SK-N-MC (cell line): ENCODE data around the gene CA6.

Source experiments
- DNase-seq: peaks from one replicate; pipeline ENCODE4 v3.0.0-alpha.2; 2011; ENCODE audit warnings: low read depth, low spot score
- H3K27ac ChIP-seq: fragments of 200-600 bp; sonication (generic); 2 replicates; pipeline ENCODE4 v1.5.1; 2016; ENCODE audit warnings: mixed run types
- H3K36me3 ChIP-seq: fragments of 200-600 bp; sonication (generic); 2 replicates; pipeline ENCODE4 v1.6.1; 2017; ENCODE audit warnings: antibody characterized with exemption, low read length, mixed read lengths; ENCODE audit not compliant: insufficient read depth
- H3K4me3 ChIP-seq: fragments of 200-600 bp; sonication (generic); 2 replicates; pipeline ENCODE4 v1.5.1; 2016
- H3K9ac ChIP-seq: fragments of 200-600 bp; sonication (generic); 2 replicates; pipeline ENCODE4 v1.8.0; 2017; ENCODE audit warnings: mixed run types, mixed read lengths; ENCODE audit not compliant: insufficient read length
- H3K9me3 ChIP-seq: fragments of 200-600 bp; sonication (generic); 2 replicates; pipeline ENCODE4 v1.6.1; 2017; ENCODE audit warnings: low read depth, mild to moderate bottlenecking, antibody characterized with exemption, low read length, moderate library complexity, mixed read lengths
- EZH2 ChIP-seq: fragments of 200-600 bp; sonication (generic); IDR thresholded peaks from one replicate; pipeline ENCODE4 v1.6.1; 2017; ENCODE audit warnings: antibody characterized with exemption
- FOXP2 ChIP-seq: optimal IDR thresholded peaks from 2 replicates; pipeline ENCODE3; 2011; ENCODE audit warnings: mild to moderate bottlenecking, moderate library complexity; ENCODE audit not compliant: insufficient read depth; ENCODE audit errors: extremely low read length, control extremely low read depth
- POLR2AphosphoS5 ChIP-seq: IDR thresholded peaks from 2 replicates; pipeline ENCODE4 v1.6.1; 2012; ENCODE audit warnings: mild to moderate bottlenecking, low read depth, low read length, borderline replicate concordance

The CA6 gene

DNA sequence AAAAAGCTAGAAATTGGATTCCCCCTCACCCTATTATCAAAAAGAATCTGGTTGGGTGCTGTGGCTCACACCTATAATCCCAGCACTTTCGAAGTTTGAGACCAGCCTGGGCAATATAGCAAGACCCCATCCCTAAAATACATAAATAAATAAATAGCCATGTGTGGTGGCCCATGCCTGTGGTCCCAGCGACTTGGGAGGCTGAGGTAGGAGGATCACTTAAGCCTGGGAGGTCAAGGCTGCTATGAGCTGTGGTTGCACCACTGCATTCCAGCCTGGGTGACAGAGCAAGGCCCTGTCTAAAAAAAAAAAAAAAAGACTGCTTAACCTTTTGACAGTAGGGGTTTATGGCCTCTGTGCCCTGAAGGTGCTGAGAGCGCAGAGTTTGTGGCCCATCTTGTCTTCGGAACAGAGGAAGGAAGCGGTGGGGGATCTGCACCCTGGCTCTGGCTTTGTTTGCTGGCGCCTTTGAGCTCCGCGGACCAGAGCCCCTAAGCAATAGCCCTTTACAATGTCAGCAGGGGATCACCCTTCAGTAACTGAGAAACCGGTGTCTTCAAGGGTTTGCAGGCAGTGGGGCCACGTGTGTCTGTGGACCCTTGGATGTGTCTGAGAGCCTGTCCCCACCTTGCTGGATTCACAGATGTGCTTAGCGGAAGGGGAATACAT lies 58.5 kb downstream of the CA6 start:
- Histone ChIP-seq H3K9me3 (no peaks in the 10 kb centered on the region), H3K36me3 (no peaks in the 10 kb centered on the region), H3K27ac (no peak overlapping the region), H3K9ac (no peak overlapping the region), H3K4me3 (no peak overlapping the region)
- TF ChIP-seq POLR2AphosphoS5, result no peak
- TF ChIP-seq FOXP2, result no peak
- TF ChIP-seq EZH2, result no peak
- no peak for DNase-seq

DNA sequence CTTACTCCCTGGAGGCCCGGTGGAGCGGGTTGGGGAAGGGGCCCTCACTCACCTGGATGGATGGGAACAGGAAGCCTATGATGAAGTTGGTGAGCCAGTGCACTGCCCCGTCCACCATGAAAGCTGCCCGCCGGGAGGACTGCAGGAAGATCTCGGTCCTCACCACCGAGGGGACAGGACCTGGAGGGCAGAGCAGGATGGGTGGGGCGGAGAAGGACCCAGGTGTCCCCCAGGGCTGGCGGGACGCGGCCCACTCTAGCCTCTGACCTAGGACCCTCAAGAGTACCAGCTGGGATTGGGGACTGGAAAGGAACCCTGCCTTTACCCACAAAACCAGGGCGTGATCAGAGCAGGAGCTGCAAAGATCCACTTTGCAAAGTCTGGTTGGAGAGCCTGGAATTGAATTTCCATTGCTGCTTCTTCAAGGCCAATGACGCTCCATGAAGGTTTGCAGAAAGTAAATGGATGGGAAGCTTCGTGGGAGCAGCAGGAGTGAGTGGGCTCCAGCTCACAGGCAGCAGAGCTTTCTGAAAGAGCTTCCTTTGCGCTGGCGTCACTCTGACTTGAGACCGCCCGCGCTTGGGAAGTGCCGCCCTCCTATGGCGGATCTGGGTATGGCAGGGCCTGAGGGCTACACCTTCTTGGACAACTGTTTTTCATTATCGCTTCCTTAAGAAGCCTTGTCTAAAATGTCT lies 59.2 kb downstream of the CA6 start:
- Histone ChIP-seq H3K9me3 (no peaks in the 10 kb centered on the region), H3K4me3 (no peak overlapping the region), H3K9ac (no peak overlapping the region), H3K27ac (no peak overlapping the region), H3K36me3 (no peaks in the 10 kb centered on the region)
- TF ChIP-seq FOXP2 (no peak), POLR2AphosphoS5 (no peak), EZH2 (no peak)
- DNase-seq, result peak; percentile 45

DNA sequence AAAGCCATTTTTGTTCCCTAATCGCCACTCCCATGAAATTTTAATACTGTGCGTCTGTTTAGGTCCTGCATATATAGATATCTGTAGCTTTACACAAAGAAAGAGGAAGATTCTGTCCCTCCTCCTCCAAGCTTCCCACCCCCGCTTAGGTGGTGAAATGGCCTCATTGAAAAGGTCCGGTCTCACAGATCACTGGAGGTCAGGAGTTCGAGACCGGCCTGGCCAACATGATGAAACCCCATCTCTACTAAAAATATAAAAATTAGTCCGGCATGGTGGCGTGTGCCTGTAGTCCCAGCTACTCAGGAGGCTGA lies 59.7 kb downstream of the CA6 start:
- H3K27ac ChIP-seq, result no peak overlapping the region
- no peak for DNase-seq
- no peak overlapping the region for H3K9ac ChIP-seq
- H3K36me3 ChIP-seq, result no peaks in the 10 kb centered on the region
- no peak for TF ChIP-seq POLR2AphosphoS5
- TF ChIP-seq EZH2, result no peak
- no peak for TF ChIP-seq FOXP2
- H3K9me3 ChIP-seq, result no peaks in the 10 kb centered on the region
- H3K4me3 ChIP-seq, result no peak overlapping the region

DNA sequence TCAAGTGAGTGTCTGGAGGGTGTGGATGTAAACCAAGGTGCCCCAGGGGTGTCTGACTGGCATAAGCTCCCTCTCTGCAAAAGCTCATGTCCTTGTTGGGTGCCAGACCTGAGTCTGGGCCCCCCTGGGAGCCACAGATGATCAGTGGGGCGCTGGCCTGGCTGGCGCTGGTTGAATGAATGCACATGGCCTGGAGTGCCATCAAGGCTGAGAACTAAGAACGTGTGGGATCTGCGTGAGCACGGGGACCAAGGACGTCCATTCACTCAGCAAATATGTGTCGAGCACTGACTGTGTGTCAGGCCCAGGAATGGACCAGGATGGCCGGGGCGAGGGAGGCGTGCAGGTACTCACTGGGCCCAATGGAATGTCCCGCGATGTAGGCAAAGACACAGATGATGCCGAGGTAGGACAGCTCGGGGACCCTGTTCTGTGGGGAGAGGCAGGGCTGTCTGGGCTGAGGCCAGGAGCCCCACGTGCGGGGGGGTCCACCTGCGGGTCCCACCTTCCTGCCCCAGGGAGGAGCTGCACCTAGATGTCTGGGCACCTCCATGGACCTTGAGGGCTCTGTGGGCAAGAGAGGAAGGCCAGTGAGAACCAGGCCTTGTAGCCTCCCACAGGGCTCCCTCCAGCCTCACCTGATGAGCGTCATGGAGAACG lies 61.4 kb downstream of the CA6 start:
- Histone ChIP-seq H3K9me3 (no peaks in the 10 kb centered on the region), H3K27ac (no peak overlapping the region), H3K36me3 (no peaks in the 10 kb centered on the region), H3K9ac (no peak overlapping the region), H3K4me3 (no peak overlapping the region)
- no peak for DNase-seq
- TF ChIP-seq FOXP2 (no peak), POLR2AphosphoS5 (no peak), EZH2 (no peak)

DNA sequence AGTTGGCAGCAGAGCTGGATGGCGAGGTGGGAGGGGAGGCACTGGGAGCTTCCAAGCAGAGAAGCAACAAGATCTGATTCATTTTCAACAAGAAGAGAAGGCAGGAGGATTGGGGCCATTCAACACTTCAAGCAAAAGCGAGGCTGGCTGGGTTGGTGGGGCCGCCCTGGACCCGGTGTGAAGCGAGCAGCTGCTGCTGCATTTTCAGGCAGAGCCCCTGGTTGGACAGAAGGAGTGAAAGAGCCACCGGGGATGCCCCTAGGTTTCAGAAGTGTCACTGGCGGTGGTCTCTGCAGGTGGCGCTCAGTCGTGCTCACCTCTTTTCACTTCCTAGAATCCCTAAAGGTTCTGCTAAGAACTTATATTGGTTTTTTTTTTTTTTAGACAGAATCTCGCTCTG lies 62.6 kb downstream of the CA6 start:
- DNase-seq, result no peak
- Histone ChIP-seq H3K36me3 (no peaks in the 10 kb centered on the region), H3K27ac (no peak overlapping the region), H3K9ac (no peak overlapping the region), H3K4me3 (no peak overlapping the region), H3K9me3 (no peaks in the 10 kb centered on the region)
- no peak for TF ChIP-seq FOXP2
- TF ChIP-seq EZH2, result no peak
- no peak for TF ChIP-seq POLR2AphosphoS5

DNA sequence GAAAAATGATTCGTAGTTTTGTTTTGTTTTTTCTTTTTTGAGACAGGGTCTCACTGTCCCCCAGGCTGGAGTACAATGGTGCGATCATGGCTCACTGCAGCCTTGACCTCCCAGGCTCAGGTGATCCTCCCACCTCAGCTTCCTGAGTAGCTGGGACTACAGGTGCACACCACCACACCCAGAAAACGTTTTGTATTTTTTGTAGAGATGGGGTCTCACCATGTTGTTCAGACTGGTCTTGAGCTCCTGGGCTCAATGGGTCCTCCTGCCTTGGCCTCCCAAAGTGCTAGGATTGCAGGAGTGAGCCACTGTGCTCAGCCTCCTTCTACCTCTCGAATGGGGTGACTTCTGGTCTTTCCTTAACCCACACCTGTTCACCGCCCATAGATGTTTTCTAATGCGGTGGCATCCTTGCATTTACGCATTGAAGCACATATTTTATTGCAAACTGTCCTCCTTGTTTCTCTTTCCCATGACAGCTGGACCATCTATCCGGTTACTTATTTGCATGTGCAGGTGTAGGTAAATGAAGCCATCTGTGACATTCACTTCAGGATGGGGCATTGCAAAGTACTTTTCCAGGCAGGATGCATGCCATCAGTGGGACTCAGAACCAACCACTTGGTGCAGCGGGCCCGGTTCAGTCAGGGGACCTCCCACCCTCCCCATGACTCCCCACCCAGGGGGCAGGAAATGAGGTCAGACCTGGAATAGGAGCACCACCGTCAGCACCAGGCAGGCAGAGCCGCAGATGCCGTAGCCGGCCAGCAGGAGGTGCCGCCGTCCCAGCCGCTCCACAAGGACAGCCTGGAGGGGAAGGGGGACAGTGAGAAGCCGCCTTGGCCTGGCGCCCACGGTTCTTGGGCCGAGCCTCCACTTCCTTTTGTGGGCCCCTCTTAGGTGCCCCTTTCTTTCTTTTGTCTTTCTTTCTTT lies 64.0 kb downstream of the CA6 start:
- Histone ChIP-seq H3K4me3 (no peak overlapping the region), H3K9ac (no peak overlapping the region), H3K27ac (no peak overlapping the region), H3K9me3 (no peaks in the 10 kb centered on the region), H3K36me3 (no peaks in the 10 kb centered on the region)
- no peak for TF ChIP-seq FOXP2
- TF ChIP-seq POLR2AphosphoS5, result no peak
- no peak for TF ChIP-seq EZH2
- no peak for DNase-seq

DNA sequence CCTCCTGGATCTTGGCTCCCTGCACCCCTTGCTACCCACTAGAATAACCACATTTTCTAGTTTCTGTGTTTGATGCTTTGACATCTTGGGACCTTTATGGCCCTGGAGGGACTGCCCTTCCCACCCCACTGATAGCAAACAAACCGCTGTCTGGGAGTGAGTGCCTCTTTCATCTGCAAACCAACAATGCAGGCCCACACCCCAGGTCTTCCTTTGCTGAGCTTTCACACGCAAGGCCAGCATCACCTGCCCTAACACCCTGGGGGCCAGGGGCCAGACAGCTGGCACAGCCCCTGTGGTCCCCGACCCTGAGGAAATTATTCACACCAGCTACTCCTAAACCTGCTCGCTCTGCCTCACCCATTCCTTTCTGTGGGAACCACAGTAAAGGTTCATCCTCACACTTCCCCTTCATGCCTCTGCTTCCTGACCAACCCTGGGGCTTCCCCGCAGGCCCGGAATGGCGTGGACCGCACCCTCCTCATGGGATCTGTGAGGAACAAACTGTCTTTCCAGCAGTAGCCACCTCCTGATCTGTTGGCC lies 65.2 kb downstream of the CA6 start:
- H3K4me3 ChIP-seq, result no peak overlapping the region
- H3K9me3 ChIP-seq, result no peaks in the 10 kb centered on the region
- TF ChIP-seq EZH2 (no peak), FOXP2 (no peak), POLR2AphosphoS5 (no peak)
- H3K36me3 ChIP-seq, result no peaks in the 10 kb centered on the region
- H3K27ac ChIP-seq, result no peak overlapping the region
- DNase-seq, result no peak
- no peak overlapping the region for H3K9ac ChIP-seq
